Measurements from ENCODE around the gene ADAM8.

The ADAM8 gene

DNA sequence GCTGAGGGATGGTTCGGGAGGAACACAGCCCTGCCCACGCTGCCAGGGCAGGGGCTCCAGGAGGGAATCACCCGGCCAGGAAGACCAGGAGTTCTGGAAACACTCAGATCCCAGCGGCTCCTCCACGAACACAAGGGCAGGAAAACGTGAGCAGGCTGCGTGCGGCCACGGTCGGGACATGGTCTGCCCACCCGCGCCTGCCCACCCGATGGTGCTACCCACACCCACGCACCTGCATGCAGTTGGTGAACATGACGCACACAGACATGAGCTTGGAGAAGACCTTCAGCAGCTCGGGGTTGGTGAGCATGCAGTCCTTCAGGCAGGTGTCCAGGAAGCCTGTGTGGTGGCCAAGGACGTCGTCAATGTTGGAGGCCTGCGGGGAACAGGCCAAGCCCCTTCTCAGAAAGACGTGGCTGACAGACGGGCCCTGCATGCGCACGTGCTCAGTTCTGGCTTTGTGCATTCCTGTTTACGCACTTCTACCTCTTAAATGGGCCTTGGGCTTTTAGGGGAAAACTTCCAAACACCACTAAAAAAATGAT is 6.2 kb upstream of the ADAM8 start:
- no peak for DNase-seq (ENCODE audit: low read depth in 1 of 2, low spot score in 1 of 2)

DNA sequence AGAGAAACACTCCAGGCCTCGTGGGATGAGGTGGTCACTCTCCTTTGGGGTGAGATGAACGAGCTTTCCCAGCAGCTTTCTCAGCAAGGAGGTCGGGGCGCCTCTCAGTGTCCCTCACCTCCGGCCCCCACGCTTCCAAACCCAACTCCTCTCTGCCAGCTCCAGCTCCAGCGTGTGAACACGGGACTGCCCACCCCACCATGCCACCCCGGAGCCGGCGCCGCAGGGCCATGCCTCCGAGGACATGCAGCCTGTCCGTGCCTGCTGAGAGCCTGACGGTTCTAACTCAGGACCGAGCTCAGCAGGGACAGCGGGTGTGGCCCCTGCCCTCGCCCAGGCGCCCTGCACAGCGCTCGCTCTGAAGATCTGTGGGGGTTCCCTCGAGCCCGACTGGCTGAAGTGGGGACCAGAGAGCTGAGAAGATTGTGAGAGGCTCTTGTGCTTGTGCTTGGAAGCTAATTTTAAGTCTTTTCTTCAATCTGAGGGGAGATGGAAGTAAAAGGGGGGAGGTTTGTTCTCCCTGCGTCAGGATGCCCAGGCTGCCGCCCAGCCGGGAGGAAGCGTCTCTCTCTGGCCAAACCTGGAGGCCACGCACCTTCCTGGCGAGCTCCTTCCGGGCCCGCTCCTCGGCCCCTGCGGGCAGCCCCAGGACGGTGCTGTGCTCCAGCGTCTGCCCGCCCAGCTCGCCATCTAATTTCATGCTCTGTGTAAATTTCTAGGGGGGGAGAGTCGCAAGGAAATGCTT is 5.1 kb upstream of the ADAM8 start:
- no peak for DNase-seq (ENCODE audit: low read depth in 1 of 2, low spot score in 1 of 2)

DNA sequence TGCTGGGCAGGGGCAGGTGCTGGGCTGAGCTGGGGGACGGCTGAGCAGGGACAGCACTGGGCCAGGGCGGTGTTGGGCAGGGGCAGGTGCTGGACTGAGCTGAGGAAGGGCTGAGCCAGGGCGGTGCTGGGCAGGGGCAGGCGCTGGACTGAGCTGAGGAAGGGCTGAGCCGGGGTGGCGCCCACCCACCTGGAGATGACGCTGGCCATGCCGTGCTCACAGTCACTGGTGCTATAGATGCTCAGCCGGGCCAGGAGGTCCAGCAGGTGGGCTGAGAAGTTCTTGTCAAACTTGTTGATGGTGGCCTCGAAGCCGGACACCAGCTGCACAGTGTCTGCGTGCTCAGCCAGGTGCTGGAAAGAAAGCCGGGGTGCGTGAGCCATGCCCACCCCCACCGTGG is 4.4 kb upstream of the ADAM8 start:
- DNase-seq (ENCODE audit: low read depth in 1 of 2, low spot score in 1 of 2), result no peak

DNA sequence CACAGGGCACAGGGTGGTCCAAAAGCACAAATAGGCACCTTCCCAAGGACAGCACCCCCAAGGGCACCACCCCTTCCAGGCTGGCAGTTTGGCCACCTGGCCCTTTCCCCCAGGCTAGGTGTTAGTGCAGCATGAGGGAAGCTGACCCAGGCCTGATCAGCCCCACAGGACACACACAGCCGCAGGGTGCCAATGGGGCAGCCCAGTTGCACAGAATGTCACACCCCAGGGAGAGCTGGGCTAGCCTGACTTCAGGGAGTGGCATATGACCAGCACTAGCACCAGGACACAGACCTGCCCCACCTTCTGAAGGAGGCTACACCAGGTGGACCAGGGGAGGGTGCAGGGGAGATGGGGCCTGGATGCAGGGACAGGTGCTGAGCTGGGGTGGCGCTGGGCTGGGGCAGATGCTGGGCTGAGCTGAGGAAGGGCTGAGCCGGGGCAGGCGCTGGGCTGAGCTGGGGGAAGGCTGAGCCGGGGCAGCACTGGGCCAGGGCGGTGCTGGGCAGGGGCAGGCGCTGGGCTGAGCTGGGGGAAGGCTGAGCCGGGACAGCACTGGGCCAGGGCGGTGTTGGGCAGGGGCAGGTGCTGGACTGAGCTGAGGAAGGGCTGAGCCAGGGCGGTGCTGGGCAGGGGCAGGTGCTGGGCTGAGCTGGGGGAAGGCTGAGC is 3.9 kb upstream of the ADAM8 start:
- no peak for DNase-seq (ENCODE audit: low read depth in 1 of 2, low spot score in 1 of 2)

DNA sequence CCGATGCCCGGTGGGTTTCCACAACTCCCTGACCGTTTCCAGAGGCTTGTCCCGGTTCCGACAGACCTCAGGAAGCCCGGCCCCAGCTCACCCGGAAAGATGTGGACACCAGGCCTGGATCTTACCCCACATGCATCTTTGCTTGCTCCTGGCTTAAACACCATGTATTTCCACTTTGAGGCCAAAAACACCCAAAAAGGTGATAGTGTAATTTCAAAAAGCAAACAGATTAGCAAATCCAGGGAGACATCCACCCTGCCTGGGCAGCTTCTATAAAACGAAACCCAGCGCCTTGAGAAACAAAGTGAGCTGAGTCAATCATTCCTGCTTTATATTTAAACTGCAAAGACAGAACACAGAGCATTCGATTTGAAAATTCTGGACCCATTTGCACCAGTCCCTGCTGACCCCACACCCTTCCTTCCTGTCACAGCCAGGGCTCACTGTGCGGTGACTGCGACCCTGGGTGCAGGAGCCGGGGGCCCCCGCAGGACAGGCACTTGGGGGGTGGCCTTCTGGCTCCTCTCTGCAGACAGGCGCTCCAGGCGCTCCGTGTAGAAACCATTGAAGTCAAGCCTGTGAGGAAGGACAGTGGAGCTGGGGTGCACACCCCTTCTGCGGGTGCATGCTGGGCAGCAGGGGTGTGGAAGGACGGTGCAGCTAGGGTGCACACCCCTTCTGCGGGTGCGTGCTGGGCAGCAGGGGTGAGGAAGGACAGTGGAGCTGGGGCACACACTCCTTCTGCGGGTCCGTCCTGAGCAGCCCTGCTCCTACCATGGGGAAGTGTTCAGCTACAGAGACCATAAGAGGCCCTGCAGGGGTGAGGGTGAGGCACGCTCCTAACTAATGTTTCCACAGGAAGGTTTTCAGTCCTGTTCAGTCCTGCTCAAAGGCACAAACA is 2.9 kb upstream of the ADAM8 start:
- no peak for DNase-seq (ENCODE audit: low read depth in 1 of 2, low spot score in 1 of 2)

DNA sequence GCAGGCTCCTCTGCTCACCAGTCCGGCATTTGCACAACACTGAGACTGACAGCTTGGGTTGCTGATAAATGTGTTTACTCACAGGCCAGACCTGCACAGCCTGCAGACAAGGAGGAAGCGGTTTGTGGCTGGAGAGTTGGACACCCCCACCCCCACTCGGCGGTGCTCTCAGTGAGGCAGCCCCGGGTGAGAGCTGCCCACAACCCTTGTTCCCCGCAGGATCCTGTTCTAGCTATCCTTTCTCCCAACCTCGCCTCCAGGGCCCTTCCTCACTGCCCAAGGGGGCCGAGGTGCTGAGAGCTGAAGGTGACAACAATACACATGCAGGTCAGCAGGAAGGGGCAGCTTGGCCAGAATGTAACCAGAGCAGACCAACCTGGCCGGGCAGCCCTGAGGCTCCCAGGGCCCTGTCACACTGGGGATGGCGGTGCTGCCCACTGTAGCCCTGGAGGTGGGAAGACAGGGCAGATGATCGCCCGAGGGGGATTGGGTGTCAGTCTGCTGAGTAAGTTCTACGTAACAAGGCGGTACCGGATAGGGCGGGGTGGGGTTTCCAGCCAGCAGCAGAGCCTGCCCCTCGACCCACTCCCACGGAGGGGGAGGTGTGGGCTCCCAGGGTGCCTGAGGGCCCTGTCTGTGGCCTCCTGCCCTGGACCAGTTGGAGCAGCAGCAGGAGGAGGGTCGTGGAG is 2.1 kb upstream of the ADAM8 start:
- DNase-seq (ENCODE audit: low read depth in 1 of 2, low spot score in 1 of 2), result no peak

DNA sequence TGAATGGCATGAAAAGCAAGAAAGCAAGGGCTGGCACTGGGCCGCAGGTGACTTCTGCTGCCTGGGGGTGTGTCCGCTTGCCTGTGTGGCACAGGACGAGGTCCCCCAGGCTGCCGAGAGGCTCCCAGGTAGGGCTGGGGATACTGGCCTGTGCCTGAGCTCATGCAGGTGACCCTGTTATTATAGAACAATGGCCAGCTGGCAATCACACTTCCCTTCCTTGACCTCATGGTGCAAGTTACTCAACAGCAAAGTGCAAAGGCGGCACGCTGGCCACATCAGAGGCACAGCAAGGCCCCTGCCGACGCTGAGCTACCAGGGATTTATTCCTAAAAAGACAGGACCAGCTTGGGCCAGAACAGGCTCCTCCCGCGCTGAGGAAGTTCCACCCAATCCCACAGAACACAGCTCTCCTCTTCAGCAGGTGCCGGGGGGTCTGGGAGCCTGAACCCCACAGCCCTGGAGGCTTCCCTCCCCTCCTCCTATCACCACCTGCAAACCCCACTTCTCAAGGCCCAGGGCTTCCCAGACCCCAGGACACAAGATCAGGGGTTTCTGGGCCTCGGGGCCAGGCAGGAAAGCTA is 1.4 kb upstream of the ADAM8 start:
- no peak for DNase-seq (ENCODE audit: low read depth in 1 of 2, low spot score in 1 of 2)

DNA sequence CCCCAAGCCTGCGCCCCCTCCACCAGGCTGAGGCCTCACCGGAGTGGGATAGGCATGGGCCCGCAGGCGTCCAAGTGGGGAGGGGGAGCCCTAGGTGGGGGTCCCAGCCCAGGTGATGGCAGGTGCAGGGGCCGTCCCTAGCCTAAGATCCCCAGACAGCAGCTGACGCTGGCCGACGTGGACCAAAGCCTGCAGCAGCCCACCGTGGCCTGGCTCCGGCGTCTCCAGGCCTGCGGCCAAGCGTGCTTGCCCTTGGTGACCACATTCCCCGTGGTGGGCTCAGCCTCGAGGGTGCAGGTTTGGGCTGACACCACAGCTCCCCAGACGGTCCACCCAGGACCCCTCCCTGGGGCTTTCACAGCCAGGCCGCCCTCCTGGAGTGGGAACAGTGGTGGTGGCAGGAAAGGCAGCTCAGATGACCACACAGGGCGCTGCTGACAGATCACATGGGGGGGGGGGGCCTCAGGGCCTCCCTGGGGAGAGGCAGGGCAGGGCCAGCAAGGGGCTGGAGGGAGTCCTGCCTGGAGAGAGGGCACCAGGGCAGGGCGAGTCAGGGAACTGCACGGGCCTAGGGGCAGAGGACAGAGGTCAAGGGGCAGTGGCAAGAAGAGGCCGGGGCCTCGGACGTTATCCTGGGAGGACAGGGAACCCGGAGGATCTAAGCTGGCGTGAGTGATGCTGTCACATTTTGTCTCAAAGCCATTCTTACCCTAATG is 767 bp upstream of the ADAM8 start:
- DNase-seq (ENCODE audit: low read depth in 1 of 2, low spot score in 1 of 2), result no peak

DNA sequence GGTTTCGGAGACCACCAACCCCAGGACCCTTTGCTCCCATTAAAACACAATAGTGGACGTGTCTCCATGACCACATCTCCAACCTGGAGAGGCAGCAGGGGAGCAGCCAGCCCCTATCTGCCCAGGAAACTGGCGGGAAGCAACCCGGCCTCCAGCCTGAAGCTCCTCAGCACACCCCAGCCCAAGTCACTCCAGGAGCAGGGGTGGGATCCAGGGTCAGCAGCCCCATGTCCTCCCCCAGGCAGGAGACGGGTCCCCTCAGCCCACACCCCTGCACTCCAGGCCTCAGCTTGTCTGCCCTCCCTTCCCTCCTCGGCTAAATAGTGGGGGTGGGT is 601 bp downstream of the ADAM8 start:
- DNase-seq (ENCODE audit: low read depth in 1 of 2, low spot score in 1 of 2), result no peak

DNA sequence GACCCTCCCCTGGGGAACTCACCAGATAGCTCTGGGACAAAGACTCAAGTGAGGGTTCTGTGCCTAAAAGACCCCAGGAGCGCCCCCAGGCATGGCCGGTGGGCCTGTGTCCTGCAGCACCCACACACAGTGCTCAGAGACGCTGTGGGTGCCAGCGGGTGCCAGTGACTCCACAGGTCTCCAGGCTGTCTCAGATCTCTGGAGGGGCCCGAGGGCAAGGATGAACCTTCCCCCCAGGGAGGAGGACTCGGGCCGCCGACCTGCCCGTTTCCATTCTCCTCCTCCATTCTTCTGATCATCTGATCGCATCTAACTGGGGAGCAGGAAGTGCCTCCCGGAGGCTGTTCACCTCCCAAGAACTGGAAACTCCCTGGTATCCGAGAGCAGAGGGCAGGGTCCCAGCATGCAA is 980 bp downstream of the ADAM8 start:
- no peak for DNase-seq (ENCODE audit: low read depth in 1 of 2, low spot score in 1 of 2)

DNA sequence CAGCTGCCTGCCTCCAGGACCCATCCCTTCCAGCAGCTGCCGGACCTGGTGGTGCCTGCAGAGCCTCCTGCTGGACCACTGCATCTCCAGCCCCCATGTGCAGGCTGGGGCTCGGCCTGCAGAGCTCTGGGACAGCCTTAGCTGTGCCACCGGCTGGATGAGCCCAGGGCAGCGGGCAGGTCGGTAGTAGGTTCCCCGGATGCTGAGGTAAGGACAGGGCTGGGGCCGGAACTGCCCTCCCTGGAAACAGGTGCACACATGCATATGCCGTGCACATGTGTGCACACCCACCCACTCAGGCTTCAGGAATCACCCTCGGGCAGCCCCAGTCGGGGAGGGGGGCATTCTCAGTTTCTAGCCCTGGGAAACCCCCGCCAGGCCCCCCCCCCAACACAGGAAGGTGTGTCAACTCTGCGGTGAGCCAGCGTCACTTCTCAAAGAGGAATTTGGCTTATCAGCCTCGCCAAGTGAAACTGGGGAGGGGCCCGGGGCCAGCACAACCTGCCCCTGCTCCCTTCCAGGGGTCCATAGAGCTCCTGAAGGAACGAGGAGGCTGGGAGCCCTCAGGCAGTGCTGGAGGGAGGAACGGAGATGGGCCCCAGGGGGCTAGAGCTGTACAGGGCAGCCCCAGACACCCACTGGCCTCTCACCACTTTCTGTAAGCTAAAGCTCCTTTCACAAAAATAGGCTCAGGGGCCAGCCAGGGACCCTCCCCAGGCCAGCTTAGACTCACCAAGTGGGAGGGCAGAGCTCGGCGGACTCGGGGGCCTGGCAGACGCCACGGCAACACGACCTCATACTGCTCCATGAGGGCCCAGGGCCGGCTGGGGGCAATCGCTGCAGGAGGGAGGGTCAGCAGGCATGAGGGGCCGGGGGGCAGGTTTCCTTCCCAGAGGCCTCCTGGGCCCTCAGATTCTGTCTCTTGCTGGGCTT is 1.7 kb downstream of the ADAM8 start:
- peak; percentile 54 to 76 for DNase-seq (ENCODE audit: low read depth in 1 of 2, low spot score in 1 of 2)

DNA sequence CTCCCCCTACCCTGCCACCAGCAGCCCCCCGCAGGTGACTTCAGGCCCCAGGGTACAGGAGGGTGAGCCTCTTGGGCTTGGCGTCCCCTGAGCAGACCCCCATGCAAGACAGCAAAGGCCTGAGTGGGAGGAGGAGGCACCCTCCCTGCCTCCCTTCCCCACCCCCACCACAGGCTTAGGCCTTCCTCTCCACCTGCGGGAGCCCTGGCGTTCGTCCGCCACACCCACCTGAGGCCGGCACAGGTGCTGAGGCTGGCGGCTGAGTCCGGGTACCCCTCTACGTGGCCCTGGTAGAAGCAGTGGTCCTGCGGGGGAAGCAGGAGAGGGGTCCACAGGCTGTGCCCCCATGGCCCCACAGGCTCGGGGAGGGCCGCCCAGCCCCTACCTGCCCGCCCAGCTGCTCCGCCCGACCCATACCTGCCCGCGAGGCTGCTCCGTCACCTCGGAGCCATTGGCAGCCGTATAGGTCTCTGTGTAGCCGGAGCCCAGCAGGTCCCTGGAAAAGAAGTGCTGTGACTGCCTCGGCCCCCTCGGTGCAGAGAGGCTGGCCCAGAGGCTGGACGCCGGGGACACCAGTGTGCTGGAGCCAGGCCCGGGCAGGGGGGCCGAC is 3.0 kb downstream of the ADAM8 start:
- DNase-seq (ENCODE audit: low read depth in 1 of 2, low spot score in 1 of 2), result no peak

DNA sequence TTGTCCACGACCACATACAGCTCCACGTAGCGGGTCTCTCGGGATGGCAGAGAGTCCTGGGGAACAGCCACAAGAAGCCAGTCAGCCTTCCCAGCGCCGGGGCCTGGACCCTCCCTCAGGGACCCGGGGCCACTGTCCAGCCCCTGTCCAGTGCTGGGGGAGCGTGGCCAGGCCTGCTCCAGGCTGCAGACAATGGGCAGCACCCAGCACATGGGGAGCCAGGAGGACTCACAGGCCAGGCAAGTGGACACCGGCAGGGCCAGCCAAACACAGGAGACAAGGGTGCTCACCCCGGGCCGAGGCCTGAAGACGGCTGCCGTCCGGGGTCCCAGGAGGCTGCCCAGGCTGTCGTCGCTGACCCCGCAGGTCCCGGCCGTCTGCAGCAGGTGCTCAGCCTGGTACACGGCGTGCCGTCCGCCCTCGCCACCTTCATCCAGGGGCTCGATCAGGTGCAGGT is 3.7 kb downstream of the ADAM8 start:
- DNase-seq (ENCODE audit: low read depth in 1 of 2, low spot score in 1 of 2), result no peak

DNA sequence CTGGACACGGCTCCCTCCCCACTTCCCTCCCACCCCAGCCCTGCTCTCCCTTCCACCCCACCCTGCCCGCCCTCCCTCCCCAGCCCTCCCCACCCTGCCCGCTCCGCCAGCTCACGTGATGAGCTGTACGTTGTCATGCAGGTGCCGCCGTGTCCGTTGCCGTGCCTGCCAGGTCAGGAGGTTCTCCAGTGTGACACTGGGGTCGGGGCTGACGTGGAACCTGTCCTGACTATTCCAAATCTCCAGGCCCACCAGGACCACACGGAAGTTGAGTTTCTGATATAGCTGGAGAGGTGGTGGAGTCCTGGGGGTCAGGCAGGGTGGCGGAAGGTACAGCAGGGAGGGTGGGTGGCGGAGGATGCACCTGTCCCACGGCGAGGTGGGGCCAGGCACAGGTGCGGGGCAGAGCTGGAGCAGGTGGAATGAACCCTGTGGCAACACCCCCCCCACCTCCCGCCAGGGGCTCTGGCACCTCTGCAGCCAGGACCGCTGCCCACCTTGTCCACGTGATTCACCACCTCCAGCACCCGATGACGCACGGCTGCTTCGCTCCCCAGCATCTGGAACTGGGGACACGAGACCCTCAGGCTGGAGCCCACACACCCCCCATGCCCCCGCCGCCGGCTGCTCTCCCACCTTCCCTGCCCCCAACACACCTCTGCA is 4.2 kb downstream of the ADAM8 start:
- DNase-seq (ENCODE audit: low read depth in 1 of 2, low spot score in 1 of 2), result no peak

DNA sequence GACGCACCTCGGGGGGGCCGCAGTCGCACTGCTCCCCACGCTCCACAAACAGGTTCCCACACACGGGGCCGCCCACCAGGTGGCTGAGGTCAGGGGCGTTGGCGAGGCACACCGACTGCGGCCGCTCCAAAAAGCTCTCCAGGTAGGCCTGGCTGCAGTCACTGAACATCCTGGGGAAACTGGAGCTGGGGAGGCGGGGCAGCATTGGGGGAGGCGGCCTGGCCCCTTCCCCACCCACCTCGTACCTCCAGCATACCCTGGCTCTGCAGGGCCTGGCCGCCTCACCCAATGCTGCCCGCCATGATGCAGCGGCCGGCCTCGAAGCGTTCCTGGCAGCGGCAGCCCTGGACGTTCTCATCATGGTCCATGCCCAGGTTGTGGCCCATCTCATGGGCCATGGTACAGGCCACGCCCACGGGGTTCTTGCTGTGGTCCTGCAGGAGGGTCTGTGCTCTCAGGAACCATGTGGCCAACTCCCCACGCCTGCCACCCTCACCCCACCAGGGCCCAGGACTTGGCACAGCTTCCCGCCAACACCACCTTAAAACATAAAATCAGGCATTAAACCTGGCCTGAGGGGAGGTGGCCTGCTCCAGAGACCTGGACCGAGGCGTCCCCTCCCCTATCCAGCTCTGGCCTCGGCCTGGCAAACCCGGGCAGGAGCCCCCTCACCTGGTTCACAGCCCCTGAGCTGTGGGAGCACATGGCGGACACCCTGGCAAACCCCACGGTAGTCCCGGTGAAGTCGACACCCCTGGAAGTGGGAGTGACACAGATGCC is 5.0 kb downstream of the ADAM8 start:
- no peak for DNase-seq (ENCODE audit: low read depth in 1 of 2, low spot score in 1 of 2)

DNA sequence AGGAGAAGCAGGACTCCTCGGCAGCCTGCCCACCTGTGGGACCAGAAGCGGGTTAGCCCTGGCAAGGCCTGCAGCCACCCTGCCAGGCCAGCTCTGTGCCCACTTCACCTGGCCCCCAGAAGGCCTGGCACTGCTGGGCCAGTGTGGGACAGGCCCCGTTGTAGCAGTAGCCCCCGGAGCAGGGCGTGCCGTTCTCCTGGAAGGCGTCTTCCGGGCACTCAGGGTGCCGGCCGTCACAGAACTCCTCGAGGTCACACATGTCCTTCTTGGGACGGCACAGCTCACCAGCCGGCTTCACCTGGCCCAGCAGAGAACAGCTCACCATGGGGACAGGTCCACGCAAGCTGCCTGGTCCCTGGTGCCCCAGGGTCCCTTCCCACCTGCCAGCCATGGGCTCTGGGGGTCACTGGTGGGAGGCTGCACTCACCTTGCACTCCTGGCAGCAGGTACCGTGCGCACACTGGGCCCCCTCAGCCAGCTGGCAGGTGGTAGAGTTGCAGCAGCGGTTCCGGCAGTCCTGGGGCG is 5.8 kb downstream of the ADAM8 start:
- DNase-seq (ENCODE audit: low read depth in 1 of 2, low spot score in 1 of 2), result no peak

DNA sequence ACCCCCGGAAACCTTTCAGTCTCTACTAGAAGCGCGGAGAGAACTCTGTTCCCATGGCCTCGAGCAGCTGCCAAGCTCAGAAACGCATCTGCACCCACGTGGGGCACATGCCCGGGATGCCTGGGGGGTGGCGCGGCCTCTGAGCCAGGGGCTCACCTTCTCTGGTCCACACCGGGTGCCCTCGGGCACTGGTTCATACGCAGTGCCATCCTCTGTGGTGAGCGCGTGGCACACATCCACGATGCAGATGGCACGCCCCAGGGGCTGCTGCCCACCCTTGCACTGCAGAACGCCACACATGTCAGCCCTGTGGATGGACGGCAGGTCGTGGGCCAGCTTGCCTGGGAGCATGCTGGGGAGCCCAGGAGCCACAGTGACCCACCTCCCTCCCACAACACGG is 6.5 kb downstream of the ADAM8 start:
- no peak for DNase-seq (ENCODE audit: low read depth in 1 of 2, low spot score in 1 of 2)

Measured in stimulated activated CD4-positive, alpha-beta T cell treated with anti-CD3 and anti-CD28 coated beads, Interleukin-15, amount 100 ng/mL, for 1 hour (primary cell).